ENCODE measurements around the gene GLIS1. TPM values are rescaled to one million over a fixed set of nuclear protein-coding genes. Genes with fewer than 3 reads are reported as not detected.

The GLIS1 gene
- total RNA-seq, 1 experiment from 2014 or later: not detected

DNA sequence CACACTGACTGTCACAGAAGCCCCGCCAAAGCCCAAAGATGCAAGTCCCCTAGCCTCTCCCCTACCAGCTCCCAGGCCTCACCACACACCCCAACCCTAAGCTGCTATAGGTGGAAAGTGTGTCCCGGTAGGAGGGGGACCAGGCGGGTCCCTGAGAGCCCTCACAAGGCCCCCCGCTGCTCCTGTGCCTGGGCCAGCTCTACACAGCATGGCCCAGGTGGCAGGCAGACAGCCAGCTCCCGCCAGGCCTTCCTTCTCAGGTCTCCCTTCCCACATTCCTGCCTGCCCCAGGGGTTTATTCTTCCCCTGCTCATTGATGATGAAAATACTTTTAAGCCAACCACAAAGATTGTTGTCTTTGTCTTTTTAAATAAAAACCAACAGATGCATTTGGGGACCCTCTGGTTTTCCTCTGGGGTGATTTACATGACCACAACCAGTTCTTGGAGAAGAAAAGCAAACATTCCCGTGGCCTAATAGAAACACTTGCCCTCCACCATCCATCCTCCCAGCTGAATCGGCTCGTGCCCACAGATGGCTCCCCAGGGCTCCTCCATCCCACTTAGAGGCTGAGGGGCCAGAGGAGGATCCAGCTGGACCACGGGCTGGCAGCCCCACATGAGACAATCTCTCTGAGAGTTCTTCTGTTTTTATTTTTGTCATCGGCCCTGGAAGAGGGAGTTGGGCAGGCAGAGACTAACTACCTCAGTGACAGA lies 186.7 kb downstream of the GLIS1 start:
- H3K4me2 ChIP-seq: no peak overlapping the region
- H3K36me3 ChIP-seq (ENCODE audit: low read depth): no peaks in the 10 kb centered on the region
- H3K27ac ChIP-seq: no peak overlapping the region
- H3K9me2 ChIP-seq (ENCODE audit: insufficient read depth): no peaks in the 10 kb centered on the region
- TF ChIP-seq, protein P1, sequence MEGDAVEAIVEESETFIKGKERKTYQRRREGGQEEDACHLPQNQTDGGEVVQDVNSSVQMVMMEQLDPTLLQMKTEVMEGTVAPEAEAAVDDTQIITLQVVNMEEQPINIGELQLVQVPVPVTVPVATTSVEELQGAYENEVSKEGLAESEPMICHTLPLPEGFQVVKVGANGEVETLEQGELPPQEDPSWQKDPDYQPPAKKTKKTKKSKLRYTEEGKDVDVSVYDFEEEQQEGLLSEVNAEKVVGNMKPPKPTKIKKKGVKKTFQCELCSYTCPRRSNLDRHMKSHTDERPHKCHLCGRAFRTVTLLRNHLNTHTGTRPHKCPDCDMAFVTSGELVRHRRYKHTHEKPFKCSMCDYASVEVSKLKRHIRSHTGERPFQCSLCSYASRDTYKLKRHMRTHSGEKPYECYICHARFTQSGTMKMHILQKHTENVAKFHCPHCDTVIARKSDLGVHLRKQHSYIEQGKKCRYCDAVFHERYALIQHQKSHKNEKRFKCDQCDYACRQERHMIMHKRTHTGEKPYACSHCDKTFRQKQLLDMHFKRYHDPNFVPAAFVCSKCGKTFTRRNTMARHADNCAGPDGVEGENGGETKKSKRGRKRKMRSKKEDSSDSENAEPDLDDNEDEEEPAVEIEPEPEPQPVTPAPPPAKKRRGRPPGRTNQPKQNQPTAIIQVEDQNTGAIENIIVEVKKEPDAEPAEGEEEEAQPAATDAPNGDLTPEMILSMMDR (conservative IDR thresholded peaks at IDR 0.05): no peak
- no peak for TF ChIP-seq EZH2 (IDR thresholded peaks at IDR 0.05; ENCODE audit: low read depth)
- no peaks in the 10 kb centered on the region for H3K9me3 ChIP-seq (ENCODE audit: insufficient read depth, low read depth)
- no peaks in the 10 kb centered on the region for H3K27me3 ChIP-seq (ENCODE audit: insufficient read depth, low read depth)
- H3K79me2 ChIP-seq (ENCODE audit: low read depth): no peaks in the 10 kb centered on the region
- DNase-seq: no peak
- no peak overlapping the region for H2AFZ ChIP-seq
- H4K20me1 ChIP-seq (ENCODE audit: insufficient read depth): no peaks in the 10 kb centered on the region
- no peaks in the 10 kb centered on the region for H3F3A ChIP-seq (ENCODE audit: insufficient read depth, low read depth)
- no TSS peak for BruUV-seq (replicated peaks)
- no peak overlapping the region for H3K4me3 ChIP-seq
- ChIA-PET POLR2A (ENCODE audit: unreplicated experiment) (interaction anchor here (0.8 kb wide), 1 partner anchor 63 kb away, joined by 16 read pairs; no protein-coding TSS in a partner anchor), CTCF (no interaction called here)
- no peaks in the 10 kb centered on the region; the same call in 1 of the 2 replicates for H3K4me1 ChIP-seq (replicated peaks; ENCODE audit: insufficient read depth)
- intact Hi-C loops (cut with micrococcal nuclease; ENCODE audit: unreplicated experiment): no loop called here

DNA sequence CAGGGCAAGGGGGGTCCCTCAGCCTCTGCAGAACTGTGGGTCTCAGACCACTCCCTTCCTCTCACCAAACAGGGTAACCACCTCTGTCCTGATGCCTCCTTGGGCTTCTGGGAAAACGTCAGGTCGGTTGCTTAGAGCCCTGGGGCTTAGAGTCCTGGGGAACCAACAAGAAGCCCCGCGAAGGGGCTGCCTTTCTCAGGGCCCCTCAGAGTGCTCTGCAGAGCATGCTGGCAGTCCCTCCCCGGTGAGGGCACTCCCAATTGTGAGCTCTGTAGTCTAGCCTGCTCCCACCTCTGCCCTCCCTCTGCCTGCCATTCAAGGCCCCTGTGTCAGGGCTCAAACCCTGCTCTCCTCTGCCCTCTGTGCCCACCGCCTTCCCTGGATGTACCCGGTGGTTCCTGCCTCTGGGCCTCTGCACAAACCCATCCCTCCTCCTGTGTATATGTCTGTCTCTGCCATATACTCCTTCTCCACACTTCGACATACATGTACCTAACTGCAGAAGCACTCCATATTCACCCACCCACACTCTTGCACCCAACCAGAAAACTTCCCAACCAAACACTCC lies 187.5 kb downstream of the GLIS1 start:
- Histone ChIP-seq H3K36me3 (ENCODE audit: low read depth) (no peaks in the 10 kb centered on the region), H3K4me2 (no peak overlapping the region), H3F3A (ENCODE audit: insufficient read depth, low read depth) (no peaks in the 10 kb centered on the region), H4K20me1 (ENCODE audit: insufficient read depth) (no peaks in the 10 kb centered on the region), H3K4me3 (no peak overlapping the region), H3K27me3 (ENCODE audit: insufficient read depth, low read depth) (no peaks in the 10 kb centered on the region), H2AFZ (no peak overlapping the region), H3K4me1 (replicated peaks; ENCODE audit: insufficient read depth) (no peaks in the 10 kb centered on the region; the same call in 1 of the 2 replicates), H3K27ac (no peak overlapping the region), H3K9me2 (ENCODE audit: insufficient read depth) (no peaks in the 10 kb centered on the region), H3K9me3 (ENCODE audit: insufficient read depth, low read depth) (no peaks in the 10 kb centered on the region), H3K79me2 (ENCODE audit: low read depth) (no peaks in the 10 kb centered on the region)
- intact Hi-C loops (cut with micrococcal nuclease; ENCODE audit: unreplicated experiment): no loop called here
- CTCF ChIA-PET: no interaction called here
- TF ChIP-seq EZH2 (IDR thresholded peaks at IDR 0.05; ENCODE audit: low read depth): no peak
- TF ChIP-seq, protein P1 (conservative IDR thresholded peaks at IDR 0.05): no peak
- no TSS peak for BruUV-seq (replicated peaks)
- POLR2A ChIA-PET (ENCODE audit: unreplicated experiment): no interaction called here
- DNase-seq: no peak

GRCh38 chr1:53550201-53550741 lies 188.7 kb downstream of the GLIS1 start:
- Histone ChIP-seq H3K79me2 (ENCODE audit: low read depth) (no peaks in the 10 kb centered on the region), H3F3A (ENCODE audit: insufficient read depth, low read depth) (no peaks in the 10 kb centered on the region), H3K9me3 (ENCODE audit: insufficient read depth, low read depth) (no peaks in the 10 kb centered on the region), H3K9me2 (ENCODE audit: insufficient read depth) (no peaks in the 10 kb centered on the region), H2AFZ (no peak overlapping the region), H3K36me3 (ENCODE audit: low read depth) (no peaks in the 10 kb centered on the region), H4K20me1 (ENCODE audit: insufficient read depth) (no peaks in the 10 kb centered on the region), H3K27ac (no peak overlapping the region), H3K4me2 (no peak overlapping the region), H3K27me3 (ENCODE audit: insufficient read depth, low read depth) (no peaks in the 10 kb centered on the region), H3K4me1 (replicated peaks; ENCODE audit: insufficient read depth) (no peaks in the 10 kb centered on the region; the same call in 1 of the 2 replicates), H3K4me3 (no peak overlapping the region)
- ChIA-PET POLR2A (ENCODE audit: unreplicated experiment) (no interaction called here), CTCF (no interaction called here)
- intact Hi-C loops (cut with micrococcal nuclease; ENCODE audit: unreplicated experiment): no loop called here
- no TSS peak for BruUV-seq (replicated peaks)
- DNase-seq: no peak
- no peak for TF ChIP-seq EZH2 (IDR thresholded peaks at IDR 0.05; ENCODE audit: low read depth)
- TF ChIP-seq, protein P1 (conservative IDR thresholded peaks at IDR 0.05): no peak

Measured in PC-9 (cell line).